Endothelial cell of umbilical vein (primary cell): ENCODE data around the gene APEX1.

Experiments used
- CTCF ChIP-seq, 2 donors: IDR thresholded peaks; 1 replicate in 1 of 2; 2 replicates in 1 of 2; pipeline ENCODE4 v1.5.1; 2011; ENCODE audit warnings: low read length in 2 of 2, mild to moderate bottlenecking in 2 of 2, moderate library complexity in 2 of 2, control low read depth in 1 of 2, inconsistent platforms in 1 of 2, low read depth in 1 of 2; ENCODE audit not compliant: insufficient read depth in 1 of 2; ENCODE audit errors: extremely low read depth in 1 of 2
- EZH2 ChIP-seq: IDR thresholded peaks from 2 replicates; pipeline ENCODE4 v1.6.1; 2012; ENCODE audit warnings: borderline replicate concordance, low read depth, mild to moderate bottlenecking, moderate library complexity, low read length, inconsistent platforms; ENCODE audit not compliant: severe bottlenecking
- FOS ChIP-seq: IDR thresholded peaks from 2 replicates; pipeline ENCODE4 v1.6.1; 2011; ENCODE audit warnings: mild to moderate bottlenecking, low read length, moderate library complexity, borderline replicate concordance; ENCODE audit not compliant: insufficient read depth
- JUN ChIP-seq: IDR thresholded peaks from 2 replicates; pipeline ENCODE4 v1.6.1; 2011; ENCODE audit warnings: borderline replicate concordance, low read depth; ENCODE audit not compliant: insufficient read length, insufficient read depth
- MYC ChIP-seq: IDR thresholded peaks from one replicate; pipeline ENCODE4 v1.6.1; 2011; ENCODE audit warnings: mild to moderate bottlenecking, low read depth, low read length
- POLR2A ChIP-seq: IDR thresholded peaks from 2 replicates; pipeline ENCODE4 v1.6.1; 2012; ENCODE audit warnings: low read depth, mild to moderate bottlenecking, control low read depth, low read length
- POLR2AphosphoS5 ChIP-seq: IDR thresholded peaks from 2 replicates; pipeline ENCODE4 v1.6.1; 2012; ENCODE audit warnings: low read depth, mild to moderate bottlenecking, control low read depth, low read length, moderate library complexity; ENCODE audit not compliant: insufficient read depth
- TF ChIP-seq, protein P1 (sequence below): IDR thresholded peaks from 2 replicates; pipeline ENCODE4 v1.6.1; 2011; ENCODE audit not compliant: insufficient read depth, insufficient read length

GRCh38 chr14:20482382-20482781 lies 27.4 kb downstream of the APEX1 start:
- no peak for TF ChIP-seq CTCF (IDR thresholded peaks at IDR 0.05; ENCODE audit: extremely low read depth in 1 of 2, insufficient read depth in 1 of 2, low read depth in 1 of 2, low read length in 2 of 2)
- TF ChIP-seq EZH2 = no peak
- TF ChIP-seq, protein P1, sequence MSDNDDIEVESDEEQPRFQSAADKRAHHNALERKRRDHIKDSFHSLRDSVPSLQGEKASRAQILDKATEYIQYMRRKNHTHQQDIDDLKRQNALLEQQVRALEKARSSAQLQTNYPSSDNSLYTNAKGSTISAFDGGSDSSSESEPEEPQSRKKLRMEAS = no peak
- TF ChIP-seq POLR2AphosphoS5 = no peak
- TF ChIP-seq FOS = no peak
- no peak for TF ChIP-seq POLR2A
- no peak for TF ChIP-seq MYC
- no peak for TF ChIP-seq JUN
